Measurements from ENCODE around the gene CYP51A1.

Gene CYP51A1

DNA sequence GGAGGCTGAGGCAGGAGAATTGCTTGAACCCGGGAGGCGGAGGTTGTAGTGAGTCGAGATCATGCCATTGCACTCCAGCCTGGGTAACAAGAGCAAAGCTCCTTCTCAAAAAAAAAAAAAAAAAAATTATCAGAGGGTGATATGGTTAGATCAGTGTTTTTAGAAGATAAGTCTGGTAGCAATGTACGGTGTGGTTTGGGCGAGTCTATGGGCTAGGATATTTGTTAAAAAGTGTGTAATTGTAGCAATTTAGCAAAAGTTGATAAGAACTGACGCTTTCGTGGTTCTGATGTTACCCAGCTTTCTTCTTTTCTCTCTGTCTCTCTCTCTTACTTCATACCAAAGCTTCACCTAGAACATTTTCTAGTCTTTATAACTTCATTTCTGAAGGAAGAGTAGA is 6.9 kb upstream of the CYP51A1 start:
- H3K27ac ChIP-seq (ENCODE audit: low read length) = no peak overlapping the region
- DNase-seq (no peak), ATAC-seq (ENCODE audit: insufficient read depth, low read depth) (no peak)
- no peak overlapping the region for H3K9ac ChIP-seq (ENCODE audit: low read depth, low read length)
- no peaks in the 10 kb centered on the region for H3K79me2 ChIP-seq (ENCODE audit: insufficient read depth, low read length)
- H3K36me3 ChIP-seq (ENCODE audit: insufficient read depth, low read length) = no peaks in the 10 kb centered on the region
- H3K4me1 ChIP-seq (ENCODE audit: insufficient read depth, low read length) = peaks cover 8% of the 10 kb centered on the region
- TF ChIP-seq EZH2 (IDR thresholded peaks at IDR 0.05; ENCODE audit: borderline replicate concordance, low read depth, low read length, severe bottlenecking) = no peak
- TF ChIP-seq, protein P1, sequence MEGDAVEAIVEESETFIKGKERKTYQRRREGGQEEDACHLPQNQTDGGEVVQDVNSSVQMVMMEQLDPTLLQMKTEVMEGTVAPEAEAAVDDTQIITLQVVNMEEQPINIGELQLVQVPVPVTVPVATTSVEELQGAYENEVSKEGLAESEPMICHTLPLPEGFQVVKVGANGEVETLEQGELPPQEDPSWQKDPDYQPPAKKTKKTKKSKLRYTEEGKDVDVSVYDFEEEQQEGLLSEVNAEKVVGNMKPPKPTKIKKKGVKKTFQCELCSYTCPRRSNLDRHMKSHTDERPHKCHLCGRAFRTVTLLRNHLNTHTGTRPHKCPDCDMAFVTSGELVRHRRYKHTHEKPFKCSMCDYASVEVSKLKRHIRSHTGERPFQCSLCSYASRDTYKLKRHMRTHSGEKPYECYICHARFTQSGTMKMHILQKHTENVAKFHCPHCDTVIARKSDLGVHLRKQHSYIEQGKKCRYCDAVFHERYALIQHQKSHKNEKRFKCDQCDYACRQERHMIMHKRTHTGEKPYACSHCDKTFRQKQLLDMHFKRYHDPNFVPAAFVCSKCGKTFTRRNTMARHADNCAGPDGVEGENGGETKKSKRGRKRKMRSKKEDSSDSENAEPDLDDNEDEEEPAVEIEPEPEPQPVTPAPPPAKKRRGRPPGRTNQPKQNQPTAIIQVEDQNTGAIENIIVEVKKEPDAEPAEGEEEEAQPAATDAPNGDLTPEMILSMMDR (IDR thresholded peaks at IDR 0.05; ENCODE audit: borderline replicate concordance, extremely low read depth, low read length, poor library complexity, severe bottlenecking) = no peak
- H3K9me3 ChIP-seq (ENCODE audit: insufficient read depth, low read length, severe bottlenecking) = no peaks in the 10 kb centered on the region
- no peaks in the 10 kb centered on the region for H3K27me3 ChIP-seq (ENCODE audit: insufficient read depth, low read length, poor library complexity)
- no peak overlapping the region for H2AFZ ChIP-seq (ENCODE audit: low read depth, low read length)
- no peak overlapping the region for H3K4me2 ChIP-seq (ENCODE audit: insufficient read depth, low read length)
- no peak overlapping the region for H3K4me3 ChIP-seq (ENCODE audit: low read depth in 1 of 2, low read length in 2 of 2)
- no peaks in the 10 kb centered on the region for H4K20me1 ChIP-seq (ENCODE audit: insufficient read depth, low read length)

DNA sequence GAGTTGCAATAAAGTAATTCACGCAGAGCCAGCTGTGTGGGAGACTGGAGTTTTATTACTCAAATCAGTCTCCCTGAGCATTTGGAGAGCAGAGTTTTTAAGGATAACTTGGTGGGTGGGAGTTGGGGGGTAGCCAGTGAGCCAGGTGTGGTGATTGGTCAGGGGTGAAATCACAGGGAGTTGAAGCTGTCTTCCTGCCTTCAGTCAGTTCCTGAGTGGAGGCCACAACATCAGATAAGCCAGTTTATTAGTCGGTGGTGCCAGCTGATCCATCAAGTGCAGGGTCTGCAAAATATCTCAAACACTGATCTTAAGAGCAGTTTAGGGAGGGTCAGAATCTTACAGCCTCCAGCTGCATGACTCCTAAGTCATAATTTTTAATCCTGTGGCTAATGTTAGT is 3.3 kb upstream of the CYP51A1 start:
- Histone ChIP-seq H4K20me1 (ENCODE audit: insufficient read depth, low read length) (no peaks in the 10 kb centered on the region), H3K36me3 (ENCODE audit: insufficient read depth, low read length) (no peaks in the 10 kb centered on the region; the same call in 1 of the 2 replicates), H2AFZ (ENCODE audit: low read depth, low read length) (peak overlapping the region; percentile 29), H3K9ac (ENCODE audit: low read depth, low read length) (no peak overlapping the region), H3K9me3 (ENCODE audit: insufficient read depth, low read length, severe bottlenecking) (no peaks in the 10 kb centered on the region), H3K4me2 (ENCODE audit: insufficient read depth, low read length) (no peak overlapping the region), H3K27ac (ENCODE audit: low read length) (no peak overlapping the region), H3K4me1 (ENCODE audit: insufficient read depth, low read length) (peaks cover 25% of the 10 kb centered on the region), H3K4me3 (ENCODE audit: low read depth in 1 of 2, low read length in 2 of 2) (no peak overlapping the region), H3K79me2 (ENCODE audit: insufficient read depth, low read length) (peaks cover 17% of the 10 kb centered on the region), H3K27me3 (ENCODE audit: insufficient read depth, low read length, poor library complexity) (no peaks in the 10 kb centered on the region)
- DNase-seq = peak; percentile 27
- no peak for ATAC-seq (ENCODE audit: insufficient read depth, low read depth)
- TF ChIP-seq, protein P1 (IDR thresholded peaks at IDR 0.05; ENCODE audit: borderline replicate concordance, extremely low read depth, low read length, poor library complexity, severe bottlenecking) = no peak
- no peak for TF ChIP-seq EZH2 (IDR thresholded peaks at IDR 0.05; ENCODE audit: borderline replicate concordance, low read depth, low read length, severe bottlenecking)

DNA sequence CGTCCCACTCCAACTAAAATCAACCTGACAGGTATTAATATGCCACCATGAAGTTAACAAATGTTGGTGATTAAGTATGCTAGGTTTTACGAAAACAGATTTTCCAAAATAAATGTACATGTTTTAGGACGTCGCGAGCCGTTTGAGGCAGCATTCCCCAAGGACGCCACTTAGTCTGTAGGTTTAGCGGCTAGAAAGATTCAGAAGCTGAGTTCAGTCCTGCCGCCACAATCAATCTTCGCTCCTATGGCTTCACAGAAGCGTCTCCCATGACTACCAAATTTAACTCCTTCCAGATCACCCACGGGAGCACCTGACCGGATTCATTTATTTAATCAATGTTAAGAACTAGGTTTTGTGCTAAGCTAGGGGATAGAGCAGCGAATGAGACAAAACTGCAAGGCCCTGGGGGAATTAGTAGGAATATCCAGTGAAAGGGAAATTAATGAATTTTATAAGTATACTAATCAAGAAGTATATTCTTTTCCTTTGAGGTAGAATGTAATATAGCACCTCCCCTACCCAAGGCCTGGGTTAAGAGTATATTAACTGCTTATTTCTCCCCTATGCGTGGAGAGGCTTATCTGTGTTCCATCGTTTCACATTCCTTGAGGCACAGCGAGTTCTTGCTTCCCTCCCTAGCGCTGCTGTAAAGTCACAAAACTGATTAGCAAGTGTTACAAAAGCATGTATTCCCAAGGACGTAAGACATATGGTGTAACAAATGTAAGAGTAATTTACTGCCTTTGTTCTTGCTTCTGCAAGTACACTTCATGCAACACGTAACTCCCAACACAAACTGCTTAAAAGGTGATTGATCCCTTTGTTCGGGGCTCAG is 994 bp upstream of the CYP51A1 start:
- Histone ChIP-seq H3K4me3 (ENCODE audit: low read depth in 1 of 2, low read length in 2 of 2) (peak overlapping the region; percentile 36 to 84; a peak in 3 of 4 replicates), H3K27ac (ENCODE audit: low read length) (peak overlapping the region; percentile 89), H2AFZ (ENCODE audit: low read depth, low read length) (peak overlapping the region; percentile 82), H4K20me1 (ENCODE audit: insufficient read depth, low read length) (no peaks in the 10 kb centered on the region), H3K36me3 (ENCODE audit: insufficient read depth, low read length) (peaks cover 6% of the 10 kb centered on the region), H3K4me1 (ENCODE audit: insufficient read depth, low read length) (peaks cover 29% of the 10 kb centered on the region), H3K27me3 (ENCODE audit: insufficient read depth, low read length, poor library complexity) (no peaks in the 10 kb centered on the region), H3K79me2 (ENCODE audit: insufficient read depth, low read length) (peaks cover 30% of the 10 kb centered on the region), H3K4me2 (ENCODE audit: insufficient read depth, low read length) (peak overlapping the region; percentile 69), H3K9ac (ENCODE audit: low read depth, low read length) (peak overlapping the region; percentile 64), H3K9me3 (ENCODE audit: insufficient read depth, low read length, severe bottlenecking) (no peaks in the 10 kb centered on the region)
- ATAC-seq (ENCODE audit: insufficient read depth, low read depth) = no peak
- TF ChIP-seq, protein P1 (IDR thresholded peaks at IDR 0.05; ENCODE audit: borderline replicate concordance, extremely low read depth, low read length, poor library complexity, severe bottlenecking) = no peak
- no peak for TF ChIP-seq EZH2 (IDR thresholded peaks at IDR 0.05; ENCODE audit: borderline replicate concordance, low read depth, low read length, severe bottlenecking)
- DNase-seq = no peak
